ENCODE measurements around the gene KCTD14. TPM values are rescaled to one million over a fixed set of nuclear protein-coding genes. Genes with fewer than 3 reads are reported as not detected.
"Not testable (repeated sequence)": the region's sequence is repeated elsewhere in the genome, so short reads cannot be mapped to it uniquely, and the experiment has no call there.

The KCTD14 gene
- total RNA-seq, 1 experiment from 2014 or later: 12.5 TPM

DNA sequence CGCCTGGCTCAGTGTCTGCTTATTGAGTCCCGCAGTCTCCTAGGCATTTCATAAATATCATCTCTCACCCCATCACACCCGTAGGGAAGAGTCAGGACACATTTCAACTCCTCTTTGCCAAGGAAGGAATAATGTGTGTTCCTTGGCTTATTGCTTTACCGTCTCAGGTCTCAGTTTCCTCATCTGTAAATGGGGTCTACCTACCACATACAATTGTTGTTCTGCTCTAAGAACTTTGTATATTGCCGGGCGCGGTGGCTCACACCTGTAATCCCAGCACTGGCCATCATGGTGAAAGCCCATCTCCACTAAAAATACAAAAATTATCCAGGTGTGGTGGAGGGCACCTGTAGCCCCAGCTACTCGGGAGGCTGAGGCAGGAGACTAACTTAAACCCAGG lies 37.5 kb upstream of the KCTD14 start:
- no CpG with 5 or more reads among the region's 8 CpGs for WGBS (ENCODE audit: extremely low coverage, insufficient read length, low lambda C conversion rate)
- no peak overlapping the region for H3K27ac Mint-ChIP-seq

DNA sequence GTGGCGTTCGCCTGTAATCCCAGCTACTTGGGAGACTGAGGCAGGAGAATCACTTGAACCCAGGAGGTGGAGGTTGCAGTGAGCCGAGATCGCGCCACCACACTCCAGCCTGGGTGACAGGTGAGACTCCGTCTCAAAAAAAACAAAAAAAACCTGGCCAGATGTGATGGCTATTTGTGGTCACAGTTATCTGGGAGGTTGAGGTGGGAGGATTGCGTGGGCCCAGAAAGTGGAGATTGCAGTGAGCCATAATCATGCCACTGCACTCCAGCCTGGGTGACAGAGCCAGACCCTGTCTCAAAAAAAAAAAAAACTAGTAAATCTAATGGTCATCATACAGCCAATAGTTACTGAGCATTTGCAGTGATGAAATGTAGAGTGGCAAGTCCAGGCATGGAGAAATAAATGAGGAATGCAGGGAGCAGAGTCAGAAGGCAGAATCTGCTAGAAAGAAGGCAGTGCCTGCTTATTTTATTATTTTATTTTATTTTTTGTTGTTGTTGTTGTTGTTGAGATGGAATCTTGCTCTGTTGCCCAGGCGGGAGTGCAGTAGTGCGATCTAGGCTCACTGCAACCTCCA lies 36.8 kb upstream of the KCTD14 start:
- H3K79me2 ChIP-seq (ENCODE audit: insufficient read depth, low read length); H3K27me3 ChIP-seq (ENCODE audit: insufficient read depth, low read length); H4K8ac ChIP-seq (replicated peaks; ENCODE audit: insufficient read length, low read depth, low read length); H2AFZ ChIP-seq (ENCODE audit: low read length); H4K5ac ChIP-seq (ENCODE audit: insufficient read length, low read depth, low read length); H3K4me2 ChIP-seq (ENCODE audit: insufficient read depth, insufficient read length, low read length); H4K20me1 ChIP-seq (ENCODE audit: control insufficient read depth, insufficient read depth, insufficient read length); H3K79me1 ChIP-seq (ENCODE audit: insufficient read depth, low read depth, low read length, poor library complexity, severe bottlenecking); H2BK12ac ChIP-seq (ENCODE audit: insufficient read length, low read depth, low read length); H3K4ac ChIP-seq (ENCODE audit: low read depth, low read length); H3K23me2 ChIP-seq (ENCODE audit: insufficient read length, low read depth, low read length, poor library complexity, severe bottlenecking); H3K4me1 ChIP-seq (ENCODE audit: insufficient read depth, low read length); H3K18ac ChIP-seq (ENCODE audit: insufficient read length, low read depth, low read length); H3K56ac ChIP-seq (ENCODE audit: insufficient read length, low read depth, low read length); H3K27ac Mint-ChIP-seq; H3K23ac ChIP-seq (ENCODE audit: insufficient read length, low read depth, low read length); H3T11ph ChIP-seq (ENCODE audit: low read length); DNase-seq; H3K9me3 ChIP-seq (ENCODE audit: control insufficient read depth, low read depth, low read length); H3K9me3 Mint-ChIP-seq; H4K91ac ChIP-seq (ENCODE audit: insufficient read length, low read depth, low read length); H3K36me3 Mint-ChIP-seq (ENCODE audit: insufficient read depth in 1 of 3, low read depth in 3 of 3); H2BK20ac ChIP-seq (ENCODE audit: low read depth, low read length, poor library complexity, severe bottlenecking); H2BK15ac ChIP-seq (ENCODE audit: low read depth, low read length); H3K27me3 Mint-ChIP-seq (ENCODE audit: low read depth); H3K14ac ChIP-seq (ENCODE audit: insufficient read depth, low read length); H3K9ac ChIP-seq (ENCODE audit: extremely low read depth, insufficient read length, low read length); H3K4me1 Mint-ChIP-seq; H3K27ac ChIP-seq (ENCODE audit: insufficient read length, low read depth, low read length); H2BK120ac ChIP-seq (ENCODE audit: low read depth, low read length, poor library complexity, severe bottlenecking); H2BK5ac ChIP-seq (ENCODE audit: insufficient read length, low read length); H3K4me3 Mint-ChIP-seq; H2AK5ac ChIP-seq (ENCODE audit: insufficient read length, low read length): not testable (repeated sequence)
- WGBS (ENCODE audit: extremely low coverage, insufficient read length, low lambda C conversion rate): no CpG with 5 or more reads among the region's 9 CpGs

More for the DNA sequence above, 37.5 kb upstream of the KCTD14 start:
- H3K9me3 ChIP-seq (ENCODE audit: control insufficient read depth, low read depth, low read length): no peaks in the 10 kb centered on the region
- H3K4me3 Mint-ChIP-seq: no peak overlapping the region
- no peak overlapping the region for H2BK5ac ChIP-seq (ENCODE audit: insufficient read length, low read length)
- no peaks in the 10 kb centered on the region for H3K23me2 ChIP-seq (ENCODE audit: insufficient read length, low read depth, low read length, poor library complexity, severe bottlenecking)
- TF ChIP-seq, protein P1, sequence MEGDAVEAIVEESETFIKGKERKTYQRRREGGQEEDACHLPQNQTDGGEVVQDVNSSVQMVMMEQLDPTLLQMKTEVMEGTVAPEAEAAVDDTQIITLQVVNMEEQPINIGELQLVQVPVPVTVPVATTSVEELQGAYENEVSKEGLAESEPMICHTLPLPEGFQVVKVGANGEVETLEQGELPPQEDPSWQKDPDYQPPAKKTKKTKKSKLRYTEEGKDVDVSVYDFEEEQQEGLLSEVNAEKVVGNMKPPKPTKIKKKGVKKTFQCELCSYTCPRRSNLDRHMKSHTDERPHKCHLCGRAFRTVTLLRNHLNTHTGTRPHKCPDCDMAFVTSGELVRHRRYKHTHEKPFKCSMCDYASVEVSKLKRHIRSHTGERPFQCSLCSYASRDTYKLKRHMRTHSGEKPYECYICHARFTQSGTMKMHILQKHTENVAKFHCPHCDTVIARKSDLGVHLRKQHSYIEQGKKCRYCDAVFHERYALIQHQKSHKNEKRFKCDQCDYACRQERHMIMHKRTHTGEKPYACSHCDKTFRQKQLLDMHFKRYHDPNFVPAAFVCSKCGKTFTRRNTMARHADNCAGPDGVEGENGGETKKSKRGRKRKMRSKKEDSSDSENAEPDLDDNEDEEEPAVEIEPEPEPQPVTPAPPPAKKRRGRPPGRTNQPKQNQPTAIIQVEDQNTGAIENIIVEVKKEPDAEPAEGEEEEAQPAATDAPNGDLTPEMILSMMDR (conservative IDR thresholded peaks at IDR 0.05): no peak
- no peak overlapping the region for H3K23ac ChIP-seq (ENCODE audit: insufficient read length, low read depth, low read length)
- no peak overlapping the region for H3K27ac ChIP-seq (ENCODE audit: insufficient read length, low read depth, low read length)
- no peak overlapping the region for H2BK15ac ChIP-seq (ENCODE audit: low read depth, low read length)
- no peak overlapping the region for H4K8ac ChIP-seq (replicated peaks; ENCODE audit: insufficient read length, low read depth, low read length)
- no peaks in the 10 kb centered on the region for H3K27me3 Mint-ChIP-seq (ENCODE audit: low read depth)
- no peak overlapping the region for H2AFZ ChIP-seq (ENCODE audit: low read length)
- H3K56ac ChIP-seq (ENCODE audit: insufficient read length, low read depth, low read length): no peak overlapping the region
- DNase-seq: no peak
- no peak overlapping the region for H2BK12ac ChIP-seq (ENCODE audit: insufficient read length, low read depth, low read length)
- H4K91ac ChIP-seq (ENCODE audit: insufficient read length, low read depth, low read length): no peak overlapping the region
- no peak overlapping the region for H2BK20ac ChIP-seq (ENCODE audit: low read depth, low read length, poor library complexity, severe bottlenecking)
- H3K36me3 Mint-ChIP-seq (ENCODE audit: insufficient read depth in 1 of 3, low read depth in 3 of 3): no peaks in the 10 kb centered on the region; a peak in 1 of 7 replicates
- H3K14ac ChIP-seq (ENCODE audit: insufficient read depth, low read length): no peak overlapping the region
- H2AK5ac ChIP-seq (ENCODE audit: insufficient read length, low read length): no peak overlapping the region
- H2BK120ac ChIP-seq (ENCODE audit: low read depth, low read length, poor library complexity, severe bottlenecking): no peak overlapping the region
- H3K4me1 ChIP-seq (ENCODE audit: insufficient read depth, low read length): no peaks in the 10 kb centered on the region
- H4K20me1 ChIP-seq (ENCODE audit: control insufficient read depth, insufficient read depth, insufficient read length): no peaks in the 10 kb centered on the region
- H3K9ac ChIP-seq (ENCODE audit: extremely low read depth, insufficient read length, low read length): no peak overlapping the region
- no peak overlapping the region for H3K4ac ChIP-seq (ENCODE audit: low read depth, low read length)
- H3T11ph ChIP-seq (ENCODE audit: low read length): no peak overlapping the region
- no peaks in the 10 kb centered on the region for H3K9me3 Mint-ChIP-seq
- no peaks in the 10 kb centered on the region for H3K79me1 ChIP-seq (ENCODE audit: insufficient read depth, low read depth, low read length, poor library complexity, severe bottlenecking)
- H3K18ac ChIP-seq (ENCODE audit: insufficient read length, low read depth, low read length): no peak overlapping the region
- no peaks in the 10 kb centered on the region for H3K4me1 Mint-ChIP-seq
- no peak overlapping the region for H3K4me2 ChIP-seq (ENCODE audit: insufficient read depth, insufficient read length, low read length)
- no peak overlapping the region for H4K5ac ChIP-seq (ENCODE audit: insufficient read length, low read depth, low read length)
- no peaks in the 10 kb centered on the region for H3K79me2 ChIP-seq (ENCODE audit: insufficient read depth, low read length)
- no peaks in the 10 kb centered on the region for H3K27me3 ChIP-seq (ENCODE audit: insufficient read depth, low read length)
